Kidney glomerular epithelial cell (primary cell): ENCODE results near the gene COL26A1.
"Not testable (repeated sequence)": the region's sequence is repeated elsewhere in the genome, so short reads cannot be mapped to it uniquely, and the experiment has no call there.

Experiments
- DNase-seq: peaks from one replicate; lab custom pipeline; 2025; lab: John Stamatoyannopoulos, UW

COL26A1 gene

DNA sequence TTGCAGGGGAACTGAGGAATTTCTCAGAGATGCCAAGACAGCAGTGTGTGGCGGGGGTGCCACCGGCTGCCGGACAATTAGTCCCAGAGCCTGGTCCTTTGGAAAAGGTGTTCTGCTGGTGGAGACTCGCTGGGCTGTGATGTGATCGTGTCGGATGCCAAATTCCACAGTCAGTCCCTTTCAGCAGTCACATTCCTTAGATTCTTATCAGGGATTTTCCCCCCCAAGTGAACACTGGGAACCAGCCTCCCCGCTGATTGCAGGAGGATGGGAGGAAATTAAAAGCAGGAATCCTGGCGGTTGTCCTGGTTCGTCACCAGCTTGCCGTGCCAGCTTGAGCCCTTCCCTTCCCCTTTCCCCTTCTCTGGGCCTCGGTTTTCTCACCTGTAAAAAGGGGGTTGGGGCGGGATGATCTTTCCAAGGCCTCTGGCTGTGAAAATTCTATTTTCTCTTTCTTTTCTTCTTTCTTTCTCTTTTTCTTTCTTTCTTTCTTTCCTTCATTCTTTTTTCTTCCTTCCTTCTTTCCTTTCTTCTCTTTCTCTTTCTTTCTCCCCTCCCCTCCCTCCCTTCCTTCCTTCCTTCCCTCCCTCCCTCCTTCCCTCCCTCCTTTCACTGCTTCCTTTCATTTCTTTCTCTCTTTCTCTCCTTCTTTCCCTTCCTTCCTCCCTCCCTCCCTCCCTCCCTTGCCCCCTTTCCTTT, 39.6 kb downstream of the COL26A1 start:
- peak; percentile 80 for DNase-seq

DNA sequence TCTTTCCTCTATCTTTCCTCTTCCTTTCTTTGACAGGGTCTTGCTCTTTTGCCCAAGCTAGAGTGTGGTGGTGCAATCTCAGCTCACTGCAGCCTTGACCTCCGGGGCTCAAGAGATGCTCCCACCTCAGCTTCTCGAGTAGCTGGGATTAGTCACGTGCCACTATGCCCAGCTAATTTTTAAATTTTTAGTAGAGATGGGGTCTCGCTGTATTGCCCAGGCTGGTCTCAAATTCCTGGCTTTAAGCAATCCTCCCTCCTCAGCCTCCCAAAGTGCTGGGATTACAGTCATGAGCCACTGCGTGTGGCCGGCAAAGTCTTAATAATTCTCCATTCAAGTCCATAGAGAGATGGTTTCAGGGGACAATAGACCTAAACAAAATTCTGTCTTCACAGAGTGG, 40.2 kb downstream of the COL26A1 start:
- no peak for DNase-seq

DNA sequence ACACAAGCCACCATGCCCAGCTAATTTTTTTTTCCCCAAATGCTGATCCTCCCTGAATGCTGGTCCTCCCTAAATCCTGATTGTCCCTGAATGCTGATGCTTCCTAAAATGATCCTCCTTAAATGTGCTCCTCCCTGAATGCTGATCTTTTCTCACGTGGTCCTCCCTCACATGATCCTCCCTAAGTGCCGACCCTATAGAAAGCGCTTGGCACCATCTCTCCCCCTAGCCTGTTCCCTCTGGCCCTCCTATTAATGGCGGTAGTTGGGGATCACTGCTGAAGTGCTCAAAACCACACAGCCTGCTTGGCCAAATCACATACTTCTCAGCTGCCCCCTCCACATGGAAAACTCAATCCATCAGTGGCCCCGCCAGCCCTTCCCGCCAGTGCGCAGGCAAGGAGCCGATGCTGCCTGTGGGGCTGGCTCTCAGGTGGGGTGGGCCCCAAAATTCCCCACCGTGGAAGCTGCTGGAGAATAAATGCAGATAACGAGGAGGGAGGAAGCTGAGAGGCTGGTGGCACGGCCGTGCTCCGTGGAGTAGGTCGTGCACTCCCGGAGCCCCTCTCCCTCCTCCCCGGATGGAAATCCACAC, 42.9 kb downstream of the COL26A1 start:
- no peak for DNase-seq

DNA sequence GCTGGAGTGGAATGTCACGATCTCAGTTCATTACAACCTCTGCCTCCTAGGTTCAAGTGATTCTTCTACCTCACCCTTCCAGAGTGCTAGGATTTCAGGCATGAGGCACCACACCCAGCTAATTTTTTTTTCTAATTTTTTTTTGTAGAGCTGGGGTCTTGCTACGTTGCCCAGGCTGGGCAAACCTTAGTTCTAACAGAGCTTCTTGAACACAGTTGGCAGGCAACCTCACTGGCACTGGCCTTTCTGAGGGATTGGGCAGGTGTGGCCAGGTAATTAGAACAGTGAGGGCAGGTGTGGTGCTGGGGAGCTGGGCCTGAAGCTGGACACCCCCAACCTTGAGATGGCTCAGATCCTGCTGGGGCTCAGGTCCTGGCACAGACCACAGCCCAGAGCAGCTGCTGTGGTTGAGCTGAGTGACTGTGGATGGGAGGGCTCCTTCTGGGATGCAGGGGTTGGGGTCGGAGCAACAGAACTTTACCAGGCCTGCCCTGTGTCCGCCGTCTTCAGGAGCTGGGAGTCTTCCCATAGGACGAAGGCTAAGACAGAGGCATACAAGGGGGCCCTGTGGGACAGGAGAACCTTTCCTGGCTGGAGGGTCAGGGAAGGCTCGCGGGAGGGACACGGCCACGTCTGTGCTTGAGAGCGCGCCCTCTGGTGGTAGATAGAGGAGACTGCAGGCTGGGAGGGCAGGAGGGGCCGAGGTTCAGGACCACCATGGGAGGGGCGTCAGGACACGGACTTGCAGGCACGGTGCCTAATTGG, 48.2 kb downstream of the COL26A1 start:
- DNase-seq, result no peak

DNA sequence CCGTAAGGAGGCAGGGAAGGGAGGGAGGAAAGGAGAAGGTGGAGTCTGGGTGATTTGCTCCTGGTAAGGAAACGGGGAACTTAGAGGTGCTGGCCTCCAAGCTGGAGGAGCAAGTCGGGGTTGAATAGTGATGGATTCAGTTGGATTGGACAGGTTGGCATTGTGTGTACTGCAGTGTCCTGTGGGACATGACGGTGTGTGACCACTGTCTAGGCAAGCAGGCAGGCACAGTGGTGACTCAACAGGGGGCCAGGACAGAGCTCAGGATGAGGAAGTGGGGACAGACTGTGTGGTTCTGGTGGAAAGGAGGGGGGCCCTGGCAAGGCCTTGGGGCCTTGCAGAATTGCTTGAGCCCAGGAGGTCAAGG, 48.8 kb downstream of the COL26A1 start:
- DNase-seq, result no peak

DNA sequence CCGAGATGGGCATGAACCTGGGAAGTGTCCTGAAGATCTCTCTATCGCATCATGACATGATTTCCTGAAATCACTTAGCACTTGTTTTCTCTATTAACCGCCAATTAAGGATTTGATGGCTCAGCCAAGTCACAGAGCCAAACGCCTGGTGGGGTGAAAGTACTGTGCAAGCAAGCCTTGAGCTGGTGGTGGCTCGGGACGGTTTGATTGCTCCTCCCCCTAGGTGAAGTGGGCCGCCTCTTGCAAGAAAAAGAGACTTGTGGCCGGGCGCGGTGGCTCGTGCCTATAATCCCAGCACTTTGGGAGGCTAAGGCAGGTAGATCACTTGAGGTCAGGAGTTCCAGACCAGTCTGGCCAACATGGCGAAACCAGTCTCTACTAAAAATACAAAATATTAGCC, 50.3 kb downstream of the COL26A1 start:
- no peak for DNase-seq

DNA sequence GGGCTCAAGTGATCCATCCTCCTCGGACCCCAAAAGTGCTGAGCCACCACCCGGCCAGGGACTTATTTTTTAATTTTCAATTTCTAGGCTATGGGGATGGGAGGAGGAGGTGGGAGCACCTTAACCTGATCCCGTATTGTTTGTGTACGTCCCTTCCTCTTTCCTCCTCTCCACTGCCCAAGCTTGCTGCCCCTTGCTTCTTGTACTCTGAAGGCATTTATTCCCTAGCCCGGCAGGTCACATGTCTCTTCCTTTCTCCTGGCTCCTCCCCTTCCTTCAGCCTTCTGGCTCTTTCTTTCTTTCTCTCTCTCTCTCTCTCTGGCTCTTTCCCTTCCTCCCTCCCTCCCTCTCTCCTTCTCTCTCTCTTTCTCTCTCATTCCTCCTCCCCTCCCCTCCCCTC, 56.0 kb downstream of the COL26A1 start:
- DNase-seq, result no peak

DNA sequence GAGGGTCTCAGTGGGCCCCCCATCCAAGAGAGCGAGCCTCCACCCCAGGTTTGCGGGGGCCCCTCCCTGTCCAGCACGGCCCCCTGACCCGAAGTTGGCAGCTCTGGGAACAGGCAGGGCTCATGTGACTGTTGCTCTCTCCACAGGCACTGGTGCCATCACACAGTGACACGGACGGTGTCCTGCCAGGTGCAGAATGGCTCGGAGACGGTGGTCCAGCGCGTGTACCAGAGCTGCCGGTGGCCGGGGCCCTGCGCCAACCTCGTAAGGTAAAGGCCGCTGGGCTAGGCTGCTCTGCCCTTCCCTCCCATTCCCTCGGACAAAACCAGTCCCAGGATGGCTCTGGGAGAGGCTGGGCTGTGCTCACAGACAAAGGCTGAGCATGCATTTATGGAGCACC, 57.2 kb downstream of the COL26A1 start:
- no peak for DNase-seq

DNA sequence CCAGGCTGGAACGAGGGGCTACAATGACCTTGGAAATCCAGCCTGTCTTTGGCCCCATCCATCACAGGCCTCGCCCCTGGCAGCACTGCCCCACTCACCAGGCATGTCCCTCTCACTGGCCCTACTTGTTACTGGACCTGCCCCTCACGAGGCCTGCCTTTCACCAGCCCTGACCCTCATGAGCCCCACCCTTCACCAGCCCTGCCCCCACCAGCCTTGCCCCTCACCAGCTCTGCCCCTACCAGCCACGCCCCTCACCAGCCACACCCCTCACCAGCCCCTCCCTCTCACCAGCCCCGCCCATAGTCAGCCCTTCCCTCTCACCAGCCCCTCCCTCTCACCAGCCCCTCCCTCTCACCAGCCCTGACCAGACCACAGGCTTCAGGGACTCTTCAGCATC, 57.8 kb downstream of the COL26A1 start:
- no peak for DNase-seq

DNA sequence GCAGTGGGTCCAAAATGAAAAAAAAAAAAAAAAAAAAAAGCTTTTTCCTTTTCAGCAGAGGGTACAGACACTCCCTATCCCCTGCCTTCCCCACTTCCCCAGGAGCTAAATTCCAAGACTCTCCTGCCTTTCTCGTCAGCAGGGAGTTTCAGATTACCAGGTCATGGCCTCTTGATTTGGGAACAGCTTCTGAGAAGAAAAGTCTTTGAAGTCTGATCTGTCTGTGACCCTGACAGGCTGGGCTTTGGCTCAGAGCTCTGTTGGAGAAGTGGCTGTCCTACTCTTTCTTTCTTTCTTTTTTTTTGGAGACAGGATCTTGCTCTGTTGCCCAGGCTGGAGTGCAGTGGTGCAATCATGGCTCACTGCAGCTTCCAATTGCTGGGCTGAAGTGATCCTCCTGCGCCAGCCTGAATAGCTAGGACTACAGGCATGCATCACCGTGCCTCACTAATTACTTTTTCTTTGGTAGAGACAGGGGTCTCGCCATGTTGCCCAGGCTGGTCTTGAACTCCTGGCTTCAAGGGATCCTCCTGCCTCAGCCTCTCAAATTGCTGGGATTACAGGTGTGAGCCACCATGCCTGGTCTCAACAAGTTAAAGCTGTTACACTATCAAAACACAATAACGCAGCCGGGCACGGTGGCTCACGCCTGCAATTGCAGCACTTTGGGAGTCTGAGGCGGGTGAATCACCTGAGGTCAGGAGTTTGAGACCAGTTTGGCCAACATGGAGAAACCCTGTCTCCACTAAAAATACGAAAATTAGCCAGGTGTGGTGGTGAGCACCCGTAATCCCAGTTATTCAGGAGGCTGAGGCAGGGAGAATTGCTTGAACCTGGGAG, 59.9 kb downstream of the COL26A1 start:
- DNase-seq, result no peak

DNA sequence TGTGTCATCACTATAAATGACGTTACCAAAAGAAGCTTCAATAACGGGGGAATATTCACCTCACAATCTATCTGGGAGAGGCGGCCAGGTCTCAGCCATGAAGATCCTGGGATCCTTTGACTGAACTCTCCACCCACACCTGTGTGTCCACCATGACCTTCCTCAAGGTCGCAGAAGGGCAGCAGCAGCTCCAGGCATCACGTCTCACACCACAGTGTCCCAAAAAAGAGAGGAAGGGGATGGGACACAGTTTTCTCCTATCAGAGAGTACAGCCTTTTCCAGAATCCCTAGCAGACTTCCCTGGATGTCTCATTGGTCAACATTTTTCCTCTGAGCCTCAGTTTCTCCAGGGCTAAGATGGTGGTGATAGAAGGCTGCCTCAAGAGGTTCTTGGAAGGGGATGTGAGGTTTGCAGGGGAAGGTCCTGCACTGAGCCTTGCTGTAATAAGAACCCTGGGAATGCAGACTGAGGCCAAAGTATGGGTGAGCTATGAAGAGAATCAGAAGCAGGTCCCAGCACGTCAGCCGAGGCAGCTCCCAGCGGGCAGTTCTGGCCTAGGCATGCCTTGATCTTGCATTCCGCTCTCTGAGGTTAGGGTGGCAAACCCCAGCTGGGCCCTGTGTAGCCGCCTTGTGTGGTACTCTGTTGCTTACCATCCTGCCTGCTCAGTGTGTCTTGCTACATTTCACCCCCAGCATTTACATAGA, 63.8 kb downstream of the COL26A1 start:
- DNase-seq, result no peak

DNA sequence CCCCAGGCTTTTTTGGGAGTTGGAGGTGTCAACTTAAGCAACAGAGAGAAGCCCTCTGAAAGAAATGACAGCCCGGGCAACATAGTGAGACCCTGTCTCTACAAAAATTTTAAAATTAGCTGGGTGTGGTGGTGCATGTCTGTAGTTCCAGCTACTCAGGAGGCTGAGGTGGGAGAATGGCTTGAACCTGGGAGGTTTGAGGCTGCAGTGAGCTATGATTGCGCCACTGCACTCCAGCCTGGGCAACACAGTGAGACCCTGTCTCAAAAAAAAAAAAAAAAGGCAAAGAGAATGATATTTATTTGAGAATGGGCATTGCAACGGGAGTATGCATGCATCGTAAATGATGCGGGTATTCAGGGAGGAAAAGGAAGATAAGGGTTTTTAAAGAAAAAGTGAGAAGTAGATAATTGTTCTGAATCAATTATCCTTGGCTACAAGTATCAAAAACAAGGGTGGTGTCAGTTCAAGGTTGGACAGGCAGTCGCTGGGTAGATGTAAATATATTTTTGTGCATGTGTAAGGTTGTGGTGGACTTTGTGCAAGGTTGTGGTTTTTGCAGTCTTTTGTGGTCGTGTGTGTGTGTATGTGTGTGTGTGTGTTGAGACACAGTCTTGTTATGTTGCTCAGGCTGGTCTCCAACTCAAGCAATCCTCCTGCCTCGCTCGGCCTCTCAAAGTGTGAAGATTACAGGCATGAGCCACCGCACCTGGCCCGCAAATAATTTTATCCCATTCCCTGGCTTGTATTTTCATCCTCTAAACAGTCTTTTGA, 65.6 kb downstream of the COL26A1 start:
- DNase-seq, result no peak

DNA sequence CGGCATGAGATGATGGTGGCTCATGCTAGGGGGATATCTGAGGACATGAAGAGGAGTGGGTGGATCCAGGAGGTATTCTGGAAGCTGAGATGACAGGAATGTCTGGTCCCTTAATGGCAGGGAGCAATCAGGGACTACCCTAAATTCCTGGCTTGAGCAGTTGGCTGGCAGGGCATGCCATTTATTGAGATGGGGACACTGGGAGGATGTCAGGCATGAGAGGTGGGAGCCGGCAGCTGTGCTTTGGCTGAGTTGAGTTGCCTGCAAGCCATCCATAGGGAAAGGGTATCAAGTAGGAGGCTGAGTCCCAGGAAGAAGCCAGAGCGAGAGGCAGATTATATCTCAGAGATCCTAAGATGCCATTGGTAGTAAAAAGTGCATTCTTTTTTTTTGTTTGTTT, 69.6 kb downstream of the COL26A1 start:
- DNase-seq, result no peak

DNA sequence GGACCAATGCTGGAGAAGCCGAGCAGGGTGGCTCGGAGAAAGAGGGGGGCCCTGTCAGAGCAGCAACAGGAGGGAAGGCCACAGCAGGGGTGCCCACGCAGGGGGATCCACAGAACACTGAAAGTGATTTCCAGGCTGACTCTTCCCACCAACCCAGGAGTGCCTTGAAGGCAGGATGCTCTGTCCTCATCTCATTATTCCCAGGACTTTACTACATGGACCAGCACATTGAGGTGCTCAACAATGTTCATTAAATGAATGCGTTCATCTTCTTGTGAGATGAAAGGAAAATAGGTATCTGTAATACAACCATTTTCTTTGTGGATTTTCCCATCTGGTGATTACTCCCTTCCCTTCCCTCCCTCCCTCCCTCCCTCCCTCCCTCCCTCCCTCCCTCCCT, 71.0 kb downstream of the COL26A1 start:
- no peak for DNase-seq

DNA sequence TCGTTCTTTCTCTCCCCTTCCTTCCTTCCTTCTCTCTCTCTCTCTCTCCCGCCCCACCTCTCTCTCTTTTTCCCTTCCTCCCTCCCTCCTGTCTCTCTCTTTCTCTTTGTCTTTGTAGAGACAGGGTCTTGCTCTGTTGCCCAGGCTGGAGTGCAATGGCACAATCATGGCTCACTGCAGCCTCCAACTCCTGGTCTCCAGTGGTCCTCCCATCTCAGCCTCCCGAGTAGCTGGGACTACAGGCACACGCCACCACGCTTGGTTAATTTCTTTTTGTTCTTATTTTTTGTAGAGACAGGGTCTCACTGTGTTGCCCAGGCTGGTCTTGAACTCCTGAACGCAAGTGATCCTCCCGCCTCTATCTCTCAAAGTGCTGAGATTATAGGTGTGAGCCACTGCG, 71.5 kb downstream of the COL26A1 start:
- not testable (repeated sequence) for DNase-seq

DNA sequence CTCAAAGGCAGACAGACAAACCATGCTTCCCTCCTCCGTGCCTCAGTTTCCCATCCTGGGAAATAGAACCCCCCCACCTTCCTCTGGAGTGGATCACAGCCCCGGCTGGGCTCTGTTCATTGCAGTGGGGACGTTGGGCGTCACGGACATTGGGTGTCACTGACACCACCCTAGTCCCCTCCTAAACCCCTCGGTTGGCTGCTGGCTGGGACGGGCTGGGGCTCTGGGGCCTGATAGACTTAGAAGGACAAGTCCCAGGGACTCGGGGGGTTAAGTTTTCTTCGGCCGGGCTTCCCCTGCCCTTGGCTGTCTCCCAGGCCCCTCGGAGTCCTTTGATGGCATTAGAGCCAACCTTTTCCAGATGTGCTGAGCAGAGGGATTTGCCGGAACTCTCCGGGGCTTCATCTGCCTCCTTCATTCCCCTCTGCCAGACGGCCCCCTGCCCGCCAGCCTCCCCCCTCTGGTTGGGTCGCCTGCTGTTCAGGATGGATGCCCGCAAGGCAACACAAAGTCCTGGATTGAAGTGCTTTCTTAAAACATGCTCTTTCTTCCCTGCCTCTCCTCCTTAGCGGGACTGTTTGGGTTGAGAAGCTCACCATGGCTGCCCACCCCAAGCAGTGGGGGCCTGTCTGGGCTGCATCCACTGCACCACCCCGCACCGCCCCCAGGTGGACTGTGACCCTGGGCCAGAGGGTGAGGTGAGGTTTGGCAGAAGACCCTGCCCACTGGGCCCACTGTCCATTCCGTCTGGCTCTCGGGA, 73.0 kb downstream of the COL26A1 start:
- DNase-seq, result no peak

DNA sequence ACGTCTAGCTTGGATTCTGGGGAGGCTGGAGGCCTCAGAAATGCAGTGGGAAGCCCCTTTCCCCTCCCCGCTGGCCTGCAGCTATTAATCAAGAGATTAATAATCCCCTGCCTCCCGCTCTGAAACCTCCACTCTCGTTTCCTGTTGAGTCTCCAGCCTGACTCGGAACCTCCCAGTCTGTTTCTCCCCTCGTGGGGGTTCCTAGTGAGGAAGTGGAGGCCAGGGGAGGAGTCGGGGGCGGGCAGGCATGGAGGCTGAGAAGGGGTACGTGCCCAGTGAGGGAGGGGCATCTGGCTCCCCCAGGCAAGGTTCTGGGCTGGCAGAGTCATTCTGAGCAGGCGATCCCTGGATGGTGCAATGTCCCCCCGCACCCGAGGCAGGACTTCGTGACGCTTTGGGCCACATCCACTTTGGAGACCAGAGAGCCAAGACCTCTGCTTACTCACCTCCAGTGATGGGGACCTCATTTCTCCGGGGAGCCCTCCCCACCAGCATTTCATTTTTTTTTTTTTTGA, 73.6 kb downstream of the COL26A1 start:
- no peak for DNase-seq

DNA sequence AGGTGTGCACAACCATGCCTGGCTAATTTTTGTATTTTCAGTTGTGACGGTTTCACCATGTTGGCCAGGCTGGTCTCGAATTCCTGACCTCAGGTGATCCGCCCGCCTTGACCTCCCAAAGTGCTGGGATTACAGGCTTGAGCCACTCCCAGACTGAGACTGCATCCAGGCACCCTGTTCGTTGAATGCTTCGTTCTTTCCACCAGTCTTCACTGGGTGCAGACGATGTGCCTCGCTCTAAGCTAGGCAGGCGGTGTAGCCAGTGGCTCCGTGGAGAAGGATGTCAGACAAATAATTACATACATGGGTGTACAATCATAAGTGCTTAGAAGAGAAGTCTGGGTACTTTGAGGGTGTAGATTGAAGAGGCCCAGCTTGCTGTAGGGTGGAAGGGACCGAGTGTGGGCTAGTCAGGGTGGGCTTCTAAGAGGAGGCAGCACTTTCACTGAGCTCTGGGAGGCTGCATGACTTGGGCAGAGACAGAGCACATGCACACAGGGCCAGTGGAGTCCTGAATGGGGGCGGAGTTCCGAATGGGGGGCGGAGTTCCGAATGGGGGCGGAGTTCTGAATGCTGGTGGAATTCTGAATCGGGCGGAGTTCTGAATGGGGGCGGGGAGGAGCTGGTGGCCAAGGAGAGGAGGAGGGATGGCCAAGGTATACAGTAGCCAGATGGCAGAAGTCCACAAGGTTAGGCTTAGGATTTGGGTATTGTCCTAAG, 74.3 kb downstream of the COL26A1 start:
- DNase-seq, result no peak

DNA sequence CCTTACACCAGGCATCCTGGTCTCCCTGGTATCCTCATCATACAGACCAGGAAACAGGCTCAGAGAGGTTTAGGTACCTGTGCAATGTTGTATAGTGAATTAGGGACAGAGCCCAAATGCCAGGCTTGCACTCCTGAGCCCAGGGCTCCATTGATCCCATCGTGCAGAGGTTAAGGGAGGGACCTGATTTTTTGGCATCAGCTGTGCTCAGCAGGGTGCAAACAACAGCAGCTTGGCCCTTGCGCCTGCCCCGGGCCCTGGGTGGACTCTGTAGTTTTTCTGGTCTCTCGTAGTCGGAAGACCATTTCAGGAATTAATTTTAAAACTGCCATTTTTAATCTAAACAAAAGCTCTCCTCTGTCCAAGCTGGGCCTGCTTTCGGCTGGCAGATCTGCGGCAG, 79.2 kb downstream of the COL26A1 start:
- no peak for DNase-seq
